GM19468 (cell line): ENCODE measurements around the gene FAM107B.
A peak's percentile ranks its signal among the peaks of the same experiment; 100 is the strongest.
"Not testable (repeated sequence)": the region's sequence is repeated elsewhere in the genome, so short reads cannot be mapped to it uniquely, and the experiment has no call there.

Experiments
- ATAC-seq: cut with Tn5 transposase; IDR thresholded peaks from one replicate; pipeline ENCODE4 v1.9.1; 2021; ENCODE audit warnings: mild to moderate bottlenecking, moderate library complexity, moderate number of reproducible peaks; ENCODE audit not compliant: unreplicated experiment; ENCODE audit errors: extremely low read depth

The FAM107B gene

DNA sequence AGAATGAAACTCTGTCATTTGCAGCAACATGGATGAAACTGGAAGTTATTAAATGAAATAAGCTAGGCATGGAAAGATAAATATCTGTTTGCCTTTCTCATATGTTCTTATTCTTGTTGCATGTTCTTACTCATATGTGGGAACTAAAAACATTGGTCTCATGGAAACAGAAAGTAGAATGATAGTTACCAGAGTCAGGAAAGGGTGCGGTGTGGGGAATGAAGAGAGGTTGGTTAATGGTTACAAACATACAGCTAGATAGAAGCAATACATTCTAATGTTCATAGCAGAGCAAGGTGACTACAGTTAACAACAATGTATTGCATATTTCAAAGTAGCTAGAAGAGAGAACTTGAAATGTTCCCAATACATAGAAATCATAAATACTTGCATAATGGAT lies 105.1 kb downstream of the FAM107B start:
- no peak for ATAC-seq

DNA sequence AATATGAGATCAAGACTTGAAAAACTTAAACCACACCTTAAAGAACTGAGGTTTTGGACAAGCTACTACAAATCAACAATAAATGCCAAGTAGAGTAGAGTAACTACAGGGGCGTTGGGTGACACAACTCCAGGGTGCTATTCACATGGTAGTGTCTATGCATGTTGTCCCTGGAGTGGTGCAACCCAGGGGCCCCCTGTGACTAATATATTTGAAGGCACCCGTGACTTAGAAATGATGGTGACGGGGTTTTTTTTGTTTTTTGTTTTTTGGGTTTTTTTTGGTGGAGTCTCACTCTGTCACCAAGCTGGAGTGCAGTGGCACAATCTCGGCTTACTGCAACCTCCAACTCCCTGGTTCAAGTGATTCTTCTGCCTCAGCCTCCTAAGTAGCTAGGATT lies 106.9 kb downstream of the FAM107B start:
- ATAC-seq, result no peak

DNA sequence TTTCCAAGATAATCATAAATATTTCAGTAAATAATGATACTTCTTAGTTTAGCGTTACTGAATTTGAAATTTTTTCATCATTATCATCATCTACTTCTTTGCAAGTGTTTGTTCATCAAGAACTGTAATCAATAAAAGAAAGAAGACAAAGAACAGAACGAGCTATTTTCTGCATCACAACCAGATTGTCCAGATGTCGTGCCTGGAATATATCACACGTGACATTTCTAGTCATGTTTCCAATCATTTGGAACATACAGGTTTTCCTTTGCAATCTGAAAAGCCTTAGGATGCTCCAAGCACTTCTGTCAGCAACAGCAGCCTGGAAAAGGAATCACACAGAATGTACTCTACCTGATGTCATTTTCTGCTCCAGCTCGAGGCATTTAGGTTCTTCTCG lies 107.4 kb downstream of the FAM107B start:
- no peak for ATAC-seq

DNA sequence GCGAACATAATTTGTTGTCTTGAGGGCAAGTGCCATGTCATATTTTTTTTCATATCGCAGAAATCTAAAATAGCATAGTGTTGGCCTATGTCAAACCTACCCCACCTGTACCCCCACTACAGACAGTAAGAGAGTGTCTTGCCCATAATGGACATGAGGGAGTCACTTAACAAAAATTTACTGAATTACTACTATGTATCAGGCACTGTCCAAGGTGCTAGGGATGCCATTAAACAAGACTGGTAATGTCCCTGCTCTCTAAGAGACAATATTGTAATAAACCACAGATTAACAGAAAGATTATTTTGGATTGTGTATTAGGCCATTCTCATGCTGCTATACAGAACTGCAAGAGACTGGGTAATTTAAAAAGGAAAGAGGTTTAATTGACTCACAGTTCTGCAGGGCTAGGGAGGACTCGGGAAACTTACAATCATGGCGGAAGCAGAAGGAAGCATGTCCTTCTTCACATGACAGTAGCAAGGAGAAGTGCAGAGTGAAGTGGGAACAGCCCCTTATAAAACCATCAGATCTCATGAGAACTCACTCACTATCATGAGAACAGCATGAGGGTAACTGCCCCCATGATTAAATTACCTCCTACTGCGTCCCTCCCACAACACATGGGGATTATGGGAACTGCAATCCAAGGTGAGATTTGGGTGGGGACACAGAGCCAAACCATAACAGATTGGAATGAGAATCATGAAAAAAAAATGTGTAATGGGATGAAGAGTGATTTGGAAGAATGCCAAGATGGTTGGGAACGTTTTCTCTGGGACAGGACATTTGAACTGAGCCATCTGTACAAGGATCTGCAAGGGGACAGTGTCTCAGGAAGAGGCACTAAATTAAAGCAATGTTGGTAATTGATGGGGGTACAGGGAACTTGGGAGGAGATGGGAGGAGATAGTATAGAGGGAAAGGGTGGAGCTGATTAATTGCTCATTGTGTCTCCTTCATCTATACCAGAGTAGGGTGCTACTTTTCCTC lies 108.5 kb downstream of the FAM107B start:
- no peak for ATAC-seq

DNA sequence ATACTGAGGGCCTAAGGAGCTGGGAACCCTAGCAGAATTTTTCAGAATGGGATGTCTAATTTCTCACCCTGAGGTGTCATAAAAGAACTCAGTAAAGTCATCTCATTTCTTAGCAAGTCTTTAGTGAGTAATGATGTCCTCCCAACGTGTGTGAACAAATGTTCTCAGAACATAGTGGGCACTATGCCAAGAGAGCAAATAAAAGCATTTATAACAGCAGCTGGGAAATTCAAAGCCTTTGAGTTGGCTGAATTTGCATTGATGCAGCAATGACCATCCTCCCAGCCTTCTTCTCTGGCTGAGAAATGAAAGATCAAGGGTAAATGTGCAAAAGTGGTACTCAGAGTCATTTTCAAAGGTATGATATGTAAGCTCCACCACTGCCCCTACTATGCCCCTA lies 109.4 kb downstream of the FAM107B start:
- ATAC-seq, result no peak

DNA sequence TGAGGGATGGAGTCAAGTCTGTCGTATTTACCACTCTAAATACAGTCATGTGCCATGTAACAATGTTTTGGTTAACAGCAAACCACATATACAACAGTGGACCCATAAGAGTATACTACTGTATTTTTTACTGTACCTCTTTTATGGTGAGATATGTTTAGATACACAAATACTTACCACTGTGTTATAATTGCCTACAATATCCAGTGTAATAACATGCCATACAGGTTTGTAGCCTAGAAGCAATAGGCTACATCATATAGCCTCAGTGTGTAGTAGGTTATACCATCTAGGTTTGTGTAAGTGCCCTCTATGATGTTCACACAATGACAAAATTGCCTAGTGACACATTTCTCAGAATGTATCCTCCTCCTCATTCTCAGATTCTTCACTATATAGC lies 110.4 kb downstream of the FAM107B start:
- ATAC-seq, result no peak

DNA sequence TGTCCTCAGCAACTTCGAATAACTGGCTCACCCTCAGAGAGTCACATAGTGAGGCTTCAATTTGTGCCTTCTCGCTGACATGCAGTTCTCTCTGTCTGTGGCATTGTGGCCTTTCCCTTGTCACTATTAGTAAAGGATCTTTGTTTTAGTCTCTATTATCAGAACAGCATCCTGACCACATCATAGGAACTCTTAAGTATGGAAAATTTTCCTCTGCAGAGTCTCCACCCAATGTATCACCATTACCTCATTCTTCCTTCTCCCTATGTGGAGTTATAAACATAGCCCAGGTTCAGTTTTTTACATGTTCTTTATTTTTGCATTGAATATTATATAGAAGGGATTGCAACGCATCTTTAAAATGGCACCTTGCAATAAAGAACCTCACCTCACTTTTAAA lies 112.9 kb downstream of the FAM107B start:
- ATAC-seq, result no peak

DNA sequence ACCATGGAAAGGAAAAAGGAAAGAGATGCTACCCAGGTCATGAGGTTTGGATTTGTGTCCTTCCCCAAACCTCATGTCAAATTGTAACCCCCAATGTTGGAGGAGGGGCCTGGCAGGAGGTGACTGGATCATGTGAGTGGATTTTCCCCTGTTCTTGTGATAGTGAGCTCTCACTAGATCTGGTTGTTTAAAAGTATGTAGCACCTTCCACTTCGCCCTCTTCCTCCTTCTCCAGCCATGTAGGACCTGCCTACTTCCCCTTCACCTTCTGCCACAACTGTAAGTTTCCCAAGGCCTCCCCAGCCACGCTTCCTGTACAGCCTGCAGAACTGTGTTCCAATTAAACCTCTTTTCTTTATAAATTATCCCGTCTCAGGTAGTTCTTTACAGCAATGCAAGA lies 113.9 kb downstream of the FAM107B start:
- ATAC-seq, result no peak

DNA sequence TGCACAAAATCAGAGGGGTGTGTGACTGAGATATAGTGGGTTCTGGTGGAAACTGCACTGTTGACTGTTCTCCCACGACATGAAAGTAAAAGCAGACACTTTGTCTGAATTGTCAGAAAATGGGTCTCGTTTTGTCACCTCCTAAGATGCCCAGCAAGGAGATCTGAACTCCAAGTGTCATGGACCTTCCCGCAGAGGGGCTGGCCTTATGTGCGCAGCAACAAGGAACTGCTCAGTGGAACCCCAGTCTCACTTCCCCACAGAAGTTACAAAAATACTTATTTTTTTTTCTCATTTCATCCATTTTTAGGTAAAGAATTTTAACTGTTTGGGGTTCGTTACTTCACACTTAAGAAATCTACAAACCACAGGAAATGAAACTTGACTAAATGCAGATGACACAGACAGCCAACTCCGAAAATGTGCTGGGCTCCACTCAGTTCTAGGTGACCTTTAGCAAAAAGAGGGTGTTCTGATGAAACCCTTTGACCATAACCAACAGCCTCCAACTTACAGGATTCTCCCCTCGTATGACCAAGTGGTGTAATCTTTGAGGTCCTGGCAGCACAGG lies 115.0 kb downstream of the FAM107B start:
- peak; percentile 60 for ATAC-seq

DNA sequence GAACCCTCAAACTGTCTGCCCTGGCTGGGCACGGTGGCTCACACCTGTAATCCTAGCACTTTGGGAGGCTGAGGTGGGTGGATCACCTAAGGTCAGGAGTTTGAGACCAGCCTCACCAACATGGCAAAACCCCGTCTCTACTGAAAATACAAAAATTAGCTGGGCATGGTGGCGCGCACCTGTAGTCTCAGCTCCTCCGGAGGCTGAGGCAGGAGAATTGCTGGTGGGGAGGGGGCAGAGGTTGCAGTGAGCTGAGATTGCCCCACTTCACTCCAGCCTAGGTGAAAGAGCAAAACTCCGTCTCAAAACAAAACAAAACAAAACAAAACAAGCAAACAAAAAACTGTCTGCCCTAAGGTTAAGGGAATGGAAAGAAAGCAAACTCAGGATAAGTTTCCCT lies 115.6 kb downstream of the FAM107B start:
- not testable (repeated sequence) for ATAC-seq

DNA sequence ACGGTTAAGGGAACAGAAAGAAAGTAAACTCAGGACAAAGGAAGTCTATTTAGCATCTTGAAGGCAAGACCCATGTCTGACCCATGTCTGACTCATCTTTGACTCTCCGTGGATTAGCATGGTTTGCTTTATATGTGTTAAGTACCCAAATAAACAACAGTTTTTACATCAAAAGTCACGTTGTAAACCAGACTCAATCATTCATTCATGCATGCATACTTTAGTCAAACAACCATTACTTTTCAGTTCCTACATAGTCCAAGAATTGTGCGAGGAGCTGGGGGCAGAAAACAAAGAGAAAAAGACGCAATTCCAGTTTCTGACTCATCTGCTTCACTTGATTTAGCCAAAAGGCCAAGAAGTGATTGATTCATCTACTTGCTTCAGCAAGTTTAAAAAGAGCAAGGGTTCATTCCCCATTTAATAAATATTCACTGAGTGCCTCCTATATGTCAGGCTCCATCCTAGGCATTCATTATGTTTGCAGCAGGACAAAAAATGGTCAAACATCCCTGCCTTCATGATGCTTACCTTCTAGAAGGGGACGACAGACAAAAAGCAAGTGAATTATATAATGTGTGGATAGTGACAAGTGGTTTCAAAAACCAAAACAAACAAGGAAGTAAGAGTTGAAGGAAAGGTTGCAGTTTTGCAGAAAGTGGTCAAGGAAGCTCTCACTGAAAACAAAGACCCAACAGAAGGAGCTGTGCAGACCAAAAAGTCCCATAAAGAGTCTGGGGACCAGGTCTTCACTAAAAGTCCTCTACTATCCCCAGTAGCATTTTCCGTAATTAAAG lies 116.2 kb downstream of the FAM107B start:
- ATAC-seq, result no peak

DNA sequence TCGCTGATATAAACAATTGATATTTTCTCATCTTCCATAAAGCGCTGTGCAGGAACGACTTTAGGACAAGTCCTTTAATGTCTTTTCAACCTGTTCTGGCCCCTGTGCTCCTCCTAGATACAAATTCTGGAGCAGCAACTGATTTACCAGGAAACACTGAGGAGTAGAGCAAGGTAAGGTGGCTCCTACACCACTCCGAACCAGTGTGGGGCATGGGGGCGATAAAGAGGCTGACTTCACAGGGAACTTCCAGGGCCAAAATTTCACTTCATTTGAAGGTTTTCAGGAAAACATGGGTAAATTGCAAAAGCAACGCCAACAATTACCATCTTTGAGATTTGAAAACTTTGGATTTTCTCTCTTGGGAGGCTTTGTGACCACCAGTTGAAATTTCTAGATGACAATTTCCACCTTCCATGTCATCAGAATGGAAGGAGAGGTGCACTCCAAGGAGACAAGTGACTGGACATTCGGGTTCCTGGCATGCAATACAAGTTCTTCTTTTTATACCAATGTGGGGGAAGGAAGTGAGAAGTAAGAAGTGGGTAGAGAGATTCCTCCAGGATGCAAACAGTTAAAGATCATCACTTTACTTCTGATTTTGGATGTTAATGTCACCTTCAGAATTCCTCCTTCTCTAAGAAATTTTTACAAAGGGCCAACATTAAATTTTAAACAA lies 118.5 kb downstream of the FAM107B start:
- ATAC-seq, result no peak

DNA sequence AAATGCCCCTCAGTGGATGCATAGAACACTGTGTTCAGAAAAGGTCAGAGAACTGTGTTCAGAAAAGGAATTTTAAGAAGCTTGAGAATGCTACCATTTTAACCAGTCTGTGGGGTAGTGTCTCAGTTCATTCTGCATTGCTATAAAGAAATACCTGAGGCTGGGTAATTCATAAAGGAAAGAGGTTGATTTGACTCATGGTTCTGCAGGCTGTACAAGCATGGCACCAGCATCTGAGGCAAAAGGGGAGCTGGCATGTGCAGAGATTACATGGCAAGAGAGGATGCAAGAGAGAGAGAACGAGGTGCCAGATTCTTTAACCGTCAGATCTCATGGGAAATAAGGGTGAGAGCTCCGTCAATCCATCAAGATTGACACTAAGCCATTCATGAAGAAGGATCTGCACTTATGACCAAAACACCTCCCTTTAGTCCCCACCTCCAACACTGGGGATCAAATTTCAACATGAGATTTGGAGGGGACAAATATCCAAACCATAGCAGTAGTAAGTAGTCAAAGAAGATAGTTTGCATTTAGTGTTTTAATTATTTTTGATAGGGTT lies 119.8 kb downstream of the FAM107B start:
- ATAC-seq, result no peak

DNA sequence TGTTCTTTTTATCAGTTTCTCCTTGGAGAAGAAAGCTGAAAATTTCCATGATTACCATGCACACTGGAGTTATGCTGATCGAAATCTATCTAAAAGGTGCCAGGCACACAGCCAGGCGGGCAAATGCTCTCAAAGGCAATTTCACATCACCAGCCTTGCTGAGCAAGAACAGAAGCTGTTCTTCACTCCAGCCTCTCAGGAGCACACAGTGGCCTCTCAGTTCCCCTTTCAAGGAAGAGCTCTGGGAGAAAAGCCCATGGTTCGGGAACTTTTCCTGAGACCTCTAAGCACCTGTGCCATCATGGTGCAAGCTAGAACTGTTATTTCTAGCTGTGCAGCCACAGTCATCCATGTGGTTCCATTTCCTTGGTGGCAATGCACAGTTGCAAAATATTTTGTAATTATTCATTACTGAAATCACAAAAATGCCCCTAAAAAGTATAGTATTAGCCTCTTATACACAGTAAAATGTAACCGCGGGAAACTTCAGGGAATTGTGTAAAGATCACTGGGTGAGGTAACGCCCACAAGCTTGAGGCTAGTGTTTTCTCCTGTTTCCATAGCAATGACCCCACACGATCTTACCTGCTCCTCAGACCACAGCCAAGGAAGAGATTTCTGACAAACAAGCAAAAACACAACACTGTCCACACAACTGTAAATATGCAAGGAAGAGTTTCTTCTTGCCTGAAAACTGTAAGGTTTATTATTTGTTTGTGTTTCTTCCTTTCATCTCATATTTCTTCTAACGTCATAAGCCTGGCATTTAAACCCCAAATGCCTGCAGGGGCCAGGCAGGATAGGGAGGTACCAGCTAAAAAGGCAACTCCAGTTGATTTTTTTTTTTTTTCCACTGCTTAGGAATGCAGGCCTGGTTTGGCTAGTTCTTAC lies 121.2 kb downstream of the FAM107B start:
- ATAC-seq, result no peak

DNA sequence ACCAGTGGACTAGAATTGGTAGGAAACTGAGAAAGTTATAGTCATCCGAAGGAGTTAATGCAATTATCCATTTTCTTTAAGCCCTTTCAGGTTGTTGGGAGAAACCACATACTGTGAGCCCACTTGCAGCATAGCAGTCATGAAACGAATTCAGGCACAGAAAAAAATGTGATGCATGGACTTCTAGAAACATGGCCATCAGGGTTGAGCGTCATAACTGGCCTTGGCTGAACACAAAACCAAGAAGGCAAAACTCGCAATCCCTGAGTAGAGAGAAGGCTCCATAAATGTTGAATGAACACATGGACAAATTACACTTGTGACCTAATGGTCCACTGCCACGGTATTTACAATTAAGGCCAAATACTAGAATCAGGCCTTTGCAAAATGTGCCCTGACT lies 121.9 kb downstream of the FAM107B start:
- ATAC-seq, result no peak

DNA sequence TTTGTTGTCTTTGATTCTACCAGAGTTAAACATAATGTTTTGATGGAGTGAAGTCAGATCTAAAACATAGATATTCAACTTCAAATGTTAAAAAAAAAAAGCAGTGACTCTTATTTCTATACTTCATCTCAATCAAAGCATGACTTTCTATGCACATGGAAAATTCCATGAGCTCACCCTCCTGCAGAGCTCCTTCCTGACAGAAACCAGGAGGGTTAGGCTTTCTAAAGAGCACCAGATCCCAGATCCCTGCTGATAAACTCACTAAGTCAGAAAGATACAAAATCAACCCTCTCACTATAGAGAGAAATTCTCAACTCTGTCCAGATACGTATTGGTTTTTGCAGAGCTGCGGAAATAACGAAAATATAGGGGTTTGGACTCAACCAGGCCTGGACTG lies 122.6 kb downstream of the FAM107B start:
- ATAC-seq, result no peak

DNA sequence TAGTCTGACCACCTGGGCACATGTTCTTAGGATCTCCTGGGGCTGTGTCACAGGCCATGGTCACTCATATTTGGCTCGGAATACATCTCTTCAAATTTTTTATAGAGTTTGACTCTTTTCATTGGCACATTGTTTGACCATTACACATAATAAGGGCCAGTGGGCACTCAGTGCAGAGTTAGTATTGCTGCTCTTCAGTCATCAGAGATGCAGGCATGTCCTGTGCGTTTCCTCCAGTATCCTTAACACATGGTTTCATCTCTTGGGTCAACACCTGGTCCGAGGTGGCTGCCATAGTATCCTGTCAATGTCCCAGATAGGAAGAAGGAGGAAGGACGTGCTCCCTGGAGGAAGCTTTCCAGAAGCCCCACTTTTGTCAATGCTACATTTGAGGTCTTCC lies 125.0 kb downstream of the FAM107B start:
- no peak for ATAC-seq

DNA sequence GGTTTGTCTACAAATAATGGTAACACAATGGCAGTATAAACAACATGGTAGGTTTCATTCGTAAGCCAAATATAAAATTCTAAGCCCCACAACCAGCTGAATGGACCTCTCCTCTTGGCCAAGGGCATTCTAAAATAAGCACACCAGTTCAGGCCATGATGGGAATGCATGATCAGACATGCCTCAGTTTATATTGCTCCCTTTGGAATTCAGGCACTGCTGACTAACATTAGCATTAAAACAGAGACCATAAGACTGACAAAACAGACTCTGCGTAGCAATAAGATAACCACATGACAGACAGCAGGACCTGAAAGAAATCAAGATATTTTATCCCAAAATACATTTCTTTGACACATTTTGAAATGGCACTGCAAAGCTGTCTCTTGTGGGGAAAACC lies 125.8 kb downstream of the FAM107B start:
- ATAC-seq, result no peak
